ENCODE results near the gene SERPINB5.

The SERPINB5 gene

GRCh38 chr18:63534615-63535014, 57.9 kb downstream of the SERPINB5 start:
- DNase-seq, result no peak

- DNase-seq, result no peak
These were observed 63.2 kb downstream of the SERPINB5 start for GRCh38 chr18:63539904-63540510.

GRCh38 chr18:63542069-63542468, 65.3 kb downstream of the SERPINB5 start, which contains the start of gene SERPINB12:
SERPINB12 (plus strand) TSS chr18:63542369; CDS start chr18:63556160, 13,791 bp downstream.
- DNase-seq, result no peak

- no peak for DNase-seq
These were observed 67.3 kb downstream of the SERPINB5 start for GRCh38 chr18:63544017-63544416.

- DNase-seq, result no peak
These were observed 68.2 kb downstream of the SERPINB5 start for GRCh38 chr18:63545000-63545399.

- DNase-seq, result no peak
These were observed 73.3 kb downstream of the SERPINB5 start for GRCh38 chr18:63550068-63550467.

- DNase-seq, result no peak
These were observed 75.0 kb downstream of the SERPINB5 start for GRCh38 chr18:63551769-63552168.

- no peak for DNase-seq
These were observed 75.8 kb downstream of the SERPINB5 start for GRCh38 chr18:63552581-63552980.

- DNase-seq, result no peak
These were observed 76.3 kb downstream of the SERPINB5 start for GRCh38 chr18:63553081-63553480.
